NCI-H2081 treated with DMSO at 0.1 percent for 48 hours (cell line): ENCODE data around the gene CCDC88B.
A peak's percentile ranks its signal among the peaks of the same experiment; 100 is the strongest.
"Not testable (repeated sequence)": the region's sequence is repeated elsewhere in the genome, so short reads cannot be mapped to it uniquely, and the experiment has no call there.

Source experiments
- DNase-seq: peaks from one replicate; lab custom pipeline; 2025; lab: John Stamatoyannopoulos, UW

CCDC88B gene

GRCh38 chr11:64304316-64305072, 35.5 kb upstream of the CCDC88B start:
- DNase-seq, result peak; percentile 64

GRCh38 chr11:64305075-64305690, 34.8 kb upstream of the CCDC88B start, which contains the start of gene ESRRA:
Gene ESRRA (plus strand): TSS chr11:64305524. CDS start chr11:64307180, 1,656 bp downstream.
- peak; percentile 98 for DNase-seq

GRCh38 chr11:64305691-64306562, 34.1 kb upstream of the CCDC88B start:
- no peak for DNase-seq

- no peak for DNase-seq
Observed at GRCh38 chr11:64306563-64306875, 33.5 kb upstream of the CCDC88B start.

GRCh38 chr11:64306876-64307622, 33.0 kb upstream of the CCDC88B start:
- no peak for DNase-seq

- DNase-seq, result not testable (repeated sequence)
Observed at GRCh38 chr11:64307795-64308194, 32.2 kb upstream of the CCDC88B start.

GRCh38 chr11:64312947-64313346, 27.1 kb upstream of the CCDC88B start:
- DNase-seq, result no peak

- no peak for DNase-seq
Observed at GRCh38 chr11:64313491-64314145, 26.4 kb upstream of the CCDC88B start.

- DNase-seq, result no peak
Observed at GRCh38 chr11:64314146-64314804, 25.7 kb upstream of the CCDC88B start.

GRCh38 chr11:64314805-64315561, 25.0 kb upstream of the CCDC88B start:
- no peak for DNase-seq

- DNase-seq, result not testable (repeated sequence)
Observed at GRCh38 chr11:64315667-64316526, 24.1 kb upstream of the CCDC88B start.

- no peak for DNase-seq
Observed at GRCh38 chr11:64316672-64317324, 23.2 kb upstream of the CCDC88B start.

- peak; percentile 78 for DNase-seq
Observed at GRCh38 chr11:64317325-64317960, 22.6 kb upstream of the CCDC88B start, which contains the start of gene TRMT112. Gene TRMT112 (minus strand): TSS chr11:64317559. CDS start chr11:64317526, 33 bp downstream.

- DNase-seq, result peak; percentile 70
Observed at GRCh38 chr11:64317961-64318765, 21.8 kb upstream of the CCDC88B start, which contains the start of gene PRDX5. Gene PRDX5 (plus strand): TSS chr11:64318121. CDS start chr11:64318216, 95 bp downstream.

- DNase-seq, result no peak
Observed at GRCh38 chr11:64318766-64319761, 20.9 kb upstream of the CCDC88B start.

GRCh38 chr11:64320556-64320955, 19.4 kb upstream of the CCDC88B start:
- DNase-seq, result no peak
